Measurements from ENCODE around the gene MYO1G. TPM values are rescaled to one million over a fixed set of nuclear protein-coding genes. Genes with fewer than 3 reads are reported as not detected.

MYO1G gene
- total and polyA plus RNA-seq, 9 of the 15 experiments (the other 6 are each of a cell fraction or from before 2014, with no cell fraction given), result 0.03 to 0.62 (median 0.13) TPM; not detected in 1

- TF ChIP-seq CXXC5 (CRISPR knock-in tag; IDR thresholded peaks at IDR 0.05) (peak; percentile 66), NUFIP1 (IDR thresholded peaks at IDR 0.05; ENCODE audit: partially characterized antibody) (no peak), NEUROD1 (IDR thresholded peaks at IDR 0.05; ENCODE audit: borderline replicate concordance, low read depth, low read length, partially characterized antibody) (peak; percentile 94), KAT8 (IDR thresholded peaks at IDR 0.05; ENCODE audit: low read depth) (no peak), E2F1 (CRISPR knock-in tag; IDR thresholded peaks at IDR 0.05) (no peak), KLF10 (CRISPR knock-in tag; IDR thresholded peaks at IDR 0.05) (no peak), ZNF41 (CRISPR knock-in tag; conservative IDR thresholded peaks at IDR 0.05) (no peak), ZNF263 (CRISPR knock-in tag; IDR thresholded peaks at IDR 0.05; ENCODE audit: borderline replicate concordance) (no peak), ZNF449 (CRISPR knock-in tag; IDR thresholded peaks at IDR 0.05) (no peak), USF2 (CRISPR knock-in tag; IDR thresholded peaks at IDR 0.05) (no peak), TAL1 (IDR thresholded peaks at IDR 0.05) (peak; percentile 98), SMAD4 (CRISPR knock-in tag; conservative IDR thresholded peaks at IDR 0.05) (peak; percentile 85), ZFP36 (IDR thresholded peaks at IDR 0.05; ENCODE audit: low read depth, low read length, partially characterized antibody) (no peak), JUNB (CRISPR knock-in tag; conservative IDR thresholded peaks at IDR 0.05) (no peak), TARDBP (IDR thresholded peaks at IDR 0.05) (peak; percentile 88; the same call in 1 of the 2 replicates), SAP30 (IDR thresholded peaks at IDR 0.05; ENCODE audit: borderline replicate concordance, insufficient read depth, low read depth, low read length, poor library complexity, severe bottlenecking) (no peak), ZNF586 (CRISPR knock-in tag; conservative IDR thresholded peaks at IDR 0.05) (no peak), ILK (tag; IDR thresholded peaks at IDR 0.05; ENCODE audit: borderline replicate concordance, low read depth) (no peak), EWSR1 (IDR thresholded peaks at IDR 0.05; ENCODE audit: borderline replicate concordance, low read depth, partially characterized antibody) (no peak), SAFB (IDR thresholded peaks at IDR 0.05; ENCODE audit: borderline replicate concordance, low read depth, low read length) (no peak), PTBP1 (IDR thresholded peaks at IDR 0.05; ENCODE audit: low read depth, low read length) (no peak), ZBTB43 (CRISPR knock-in tag; IDR thresholded peaks at IDR 0.05) (no peak), CAMTA2 (CRISPR knock-in tag; conservative IDR thresholded peaks at IDR 0.05) (no peak)
These were observed 16.2 kb upstream of the MYO1G start (continued) for GRCh38 chr7:44994877-44995554.
